H9 (cell line): ENCODE data around the gene ZNF407. TPM values are rescaled to one million over a fixed set of nuclear protein-coding genes. Genes with fewer than 3 reads are reported as not detected.

Experiments
- DNase-seq: peaks from one replicate; pipeline ENCODE4 v3.0.0-alpha.2; 2017
- H2AFZ ChIP-seq: one replicate; pipeline ENCODE4 v1.6.1; 2013; ENCODE audit warnings: mild to moderate bottlenecking, low read length, control low read depth, moderate library complexity
- H2AK5ac ChIP-seq: 2 replicates; pipeline ENCODE4 v1.6.1; 2013; ENCODE audit warnings: low read length, control low read depth, mixed read lengths; ENCODE audit not compliant: insufficient read length
- H2BK120ac ChIP-seq: one replicate; pipeline ENCODE4 v1.6.1; 2013; ENCODE audit warnings: low read depth, mild to moderate bottlenecking, low read length, control low read depth, inconsistent platforms; ENCODE audit not compliant: poor library complexity, severe bottlenecking
- H2BK12ac ChIP-seq: 2 replicates; pipeline ENCODE4 v1.6.1; 2013; ENCODE audit warnings: low read length, control low read depth, mixed read lengths, low read depth; ENCODE audit not compliant: insufficient read length
- H2BK15ac ChIP-seq: 2 replicates; pipeline ENCODE4 v1.6.1; 2013; ENCODE audit warnings: low read depth, low read length, control low read depth
- H2BK20ac ChIP-seq: one replicate; pipeline ENCODE4 v1.6.1; 2013; ENCODE audit warnings: low read depth, mild to moderate bottlenecking, low read length, control low read depth, inconsistent platforms; ENCODE audit not compliant: poor library complexity, severe bottlenecking
- H2BK5ac ChIP-seq: 2 replicates; pipeline ENCODE4 v1.6.1; 2013; ENCODE audit warnings: low read length, control low read depth, mixed read lengths; ENCODE audit not compliant: insufficient read length
- H3K14ac ChIP-seq: 2 replicates; pipeline ENCODE4 v1.6.1; 2013; ENCODE audit warnings: low read length, control low read depth; ENCODE audit not compliant: insufficient read depth
- H3K18ac ChIP-seq: 2 replicates; pipeline ENCODE4 v1.6.1; 2013; ENCODE audit warnings: low read depth, mild to moderate bottlenecking, mixed read lengths, low read length, control low read depth; ENCODE audit not compliant: insufficient read length
- H3K23ac ChIP-seq: 2 replicates; pipeline ENCODE4 v1.6.1; 2013; ENCODE audit warnings: low read length, control low read depth, mixed read lengths, low read depth; ENCODE audit not compliant: insufficient read length
- H3K23me2 ChIP-seq: 2 replicates; pipeline ENCODE4 v1.6.1; 2013; ENCODE audit warnings: low read depth, mild to moderate bottlenecking, mixed read lengths, low read length, control low read depth; ENCODE audit not compliant: insufficient read length, poor library complexity, severe bottlenecking
- H3K27ac ChIP-seq: 2 replicates; pipeline ENCODE4 v1.5.1; 2013; ENCODE audit warnings: low read length, control low read depth, mixed read lengths, low read depth; ENCODE audit not compliant: insufficient read length
- H3K27me3 ChIP-seq: 2 replicates; pipeline ENCODE4 v1.6.1; 2013; ENCODE audit warnings: low read length, control low read depth, inconsistent platforms; ENCODE audit not compliant: insufficient read depth
- H3K4ac ChIP-seq: 2 replicates; pipeline ENCODE4 v1.6.1; 2013; ENCODE audit warnings: low read depth, mild to moderate bottlenecking, control low read depth, inconsistent platforms, low read length, moderate library complexity
- H3K4me1 ChIP-seq: 2 replicates; pipeline ENCODE4 v1.6.1; 2013; ENCODE audit warnings: low read length, control low read depth, inconsistent platforms; ENCODE audit not compliant: insufficient read depth
- H3K4me2 ChIP-seq: 2 replicates; pipeline ENCODE4 v1.6.1; 2013; ENCODE audit warnings: low read length, control low read depth, mixed read lengths; ENCODE audit not compliant: insufficient read length, insufficient read depth
- H3K56ac ChIP-seq: 2 replicates; pipeline ENCODE4 v1.6.1; 2013; ENCODE audit warnings: low read depth, mild to moderate bottlenecking, mixed read lengths, low read length, control low read depth; ENCODE audit not compliant: insufficient read length
- H3K79me1 ChIP-seq: 2 replicates; pipeline ENCODE4 v1.6.1; 2013; ENCODE audit warnings: low read depth, mild to moderate bottlenecking, moderate library complexity, low read length, control low read depth, inconsistent platforms; ENCODE audit not compliant: insufficient read depth, poor library complexity, severe bottlenecking
- H3K79me2 ChIP-seq: 2 replicates; pipeline ENCODE4 v1.6.1; 2013; ENCODE audit warnings: low read length, control low read depth, inconsistent platforms; ENCODE audit not compliant: insufficient read depth
- H3K9ac ChIP-seq: 2 replicates; pipeline ENCODE4 v1.6.1; 2013; ENCODE audit warnings: low read length, control low read depth, mixed read lengths; ENCODE audit not compliant: insufficient read length; ENCODE audit errors: extremely low read depth
- H3K9me3 ChIP-seq: one replicate; pipeline ENCODE4 v1.6.1; 2013; ENCODE audit warnings: low read depth, low read length, inconsistent platforms; ENCODE audit not compliant: control insufficient read depth
- H3T11ph ChIP-seq: one replicate; pipeline ENCODE4 v1.6.1; 2013; ENCODE audit warnings: mild to moderate bottlenecking, low read length, control low read depth, inconsistent platforms
- H4K20me1 ChIP-seq: one replicate; pipeline ENCODE4 v1.6.1; 2013; ENCODE audit not compliant: control insufficient read depth, insufficient read length, insufficient read depth
- H4K5ac ChIP-seq: 2 replicates; pipeline ENCODE4 v1.6.1; 2013; ENCODE audit warnings: low read depth, mild to moderate bottlenecking, mixed read lengths, low read length, control low read depth; ENCODE audit not compliant: insufficient read length
- H4K8ac ChIP-seq: replicated peaks from 2 replicates; pipeline ENCODE4 v1.6.1; 2013; ENCODE audit warnings: low read length, control low read depth, mixed read lengths, low read depth; ENCODE audit not compliant: insufficient read length
- H4K91ac ChIP-seq: 2 replicates; pipeline ENCODE4 v1.6.1; 2013; ENCODE audit warnings: low read depth, mild to moderate bottlenecking, moderate library complexity, mixed read lengths, low read length, control low read depth; ENCODE audit not compliant: insufficient read length
- H3K27ac Mint-ChIP-seq, 3 experiments: 2 replicates in 2 of 3; 3 replicates in 1 of 3; pipeline ENCODE4 v1.8.0; 2020 to 2021; ENCODE audit warnings: mixed read lengths in 3 of 3, mild to moderate bottlenecking in 1 of 3, moderate library complexity in 1 of 3
- H3K27me3 Mint-ChIP-seq: 2 replicates; pipeline ENCODE4 v1.8.0; 2021; ENCODE audit warnings: low read depth, mild to moderate bottlenecking, moderate library complexity, mixed read lengths
- H3K36me3 Mint-ChIP-seq, 3 experiments: 2 replicates in 2 of 3; 3 replicates in 1 of 3; pipeline ENCODE4 v1.8.0; 2020 to 2021; ENCODE audit warnings: low read depth in 3 of 3, mixed read lengths in 3 of 3; ENCODE audit not compliant: insufficient read depth in 1 of 3
- H3K4me1 Mint-ChIP-seq, 2 experiments: 2 replicates each; pipeline ENCODE4 v1.8.0; 2020; ENCODE audit warnings: mixed read lengths in 2 of 2
- H3K4me3 Mint-ChIP-seq, 2 experiments: 2 replicates in 1 of 2; 3 replicates in 1 of 2; pipeline ENCODE4 v1.8.0; 2020 to 2021; ENCODE audit warnings: mild to moderate bottlenecking in 2 of 2, mixed read lengths in 2 of 2, moderate library complexity in 1 of 2
- H3K9me3 Mint-ChIP-seq, 2 experiments: 2 replicates in 1 of 2; 3 replicates in 1 of 2; pipeline ENCODE4 v1.8.0; 2020; ENCODE audit warnings: mild to moderate bottlenecking in 2 of 2, mixed read lengths in 2 of 2, moderate library complexity in 1 of 2
- CTCF ChIP-seq: fragments of 200-600 bp; sonication (generic); conservative IDR thresholded peaks from 3 replicates; pipeline ENCODE4 v1.8.0; 2021; ENCODE audit warnings: antibody characterized with exemption, mild to moderate bottlenecking
- total RNA-seq: library from RNA; stranded (reverse); gene quantifications from 2 replicates; pipeline ENCODE4 v1.2.1, GENCODE V29; 2021

Gene ZNF407
- total RNA-seq, 1 experiment from 2014 or later = 8.7 TPM

GRCh38 chr18:74683573-74683972 lies 85.9 kb downstream of the ZNF407 start:
- no peak overlapping the region for H2AFZ ChIP-seq
- no peak overlapping the region for H4K5ac ChIP-seq
- no peak overlapping the region for H2BK5ac ChIP-seq
- Mint-ChIP-seq H3K27me3 (no peaks in the 10 kb centered on the region; the same call in 1 of the 2 replicates), H3K36me3 (peaks cover 0 to 3% (median 0%) of the 10 kb centered on the region in 3 experiments; a peak in 2 of 7 replicates), H3K9me3 (peaks cover 0 to 3% of the 10 kb centered on the region in 2 experiments; a peak in 2 of 5 replicates), H3K27ac (no peak overlapping the region), H3K4me3 (no peak overlapping the region), H3K4me1 (no peaks in the 10 kb centered on the region)
- H3K18ac ChIP-seq = no peak overlapping the region
- no peak overlapping the region for H3K4me2 ChIP-seq
- no peak overlapping the region for H2AK5ac ChIP-seq
- H4K20me1 ChIP-seq = no peaks in the 10 kb centered on the region
- no peak overlapping the region for H2BK20ac ChIP-seq
- no peaks in the 10 kb centered on the region for H3K23me2 ChIP-seq
- no peaks in the 10 kb centered on the region for H3K79me1 ChIP-seq
- H3K27me3 ChIP-seq = no peaks in the 10 kb centered on the region; the same call in 1 of the 2 replicates
- no peak overlapping the region for H3K56ac ChIP-seq
- no peak for DNase-seq
- H4K91ac ChIP-seq = no peak overlapping the region
- no peak overlapping the region for H3K4ac ChIP-seq
- TF ChIP-seq CTCF = no peak
- no peaks in the 10 kb centered on the region for H3K9me3 ChIP-seq
- H3K23ac ChIP-seq = no peak overlapping the region
- H3T11ph ChIP-seq = no peak overlapping the region
- no peak overlapping the region for H2BK120ac ChIP-seq
- H2BK15ac ChIP-seq = no peak overlapping the region
- no peaks in the 10 kb centered on the region for H3K4me1 ChIP-seq
- no peak overlapping the region for H3K14ac ChIP-seq
- no peak overlapping the region for H3K27ac ChIP-seq
- no peaks in the 10 kb centered on the region for H3K79me2 ChIP-seq
- H3K9ac ChIP-seq = no peak overlapping the region
- no peak overlapping the region for H4K8ac ChIP-seq
- no peak overlapping the region for H2BK12ac ChIP-seq
